Neuronal stem cell (in vitro differentiated cells): ENCODE measurements around the gene FGFBP3.

Experiments used
- DNase-seq: peaks from one replicate; pipeline ENCODE4 v3.0.0-alpha.2; 2013; ENCODE audit warnings: low spot score
- H2AFZ ChIP-seq: one replicate; pipeline ENCODE4 v1.6.1; 2013; ENCODE audit warnings: mild to moderate bottlenecking, low read length, inconsistent platforms
- H2AK5ac ChIP-seq: 2 replicates; pipeline ENCODE4 v1.6.1; 2013; ENCODE audit warnings: low read depth, mild to moderate bottlenecking, inconsistent platforms, low read length, moderate library complexity, mixed read lengths
- H2BK120ac ChIP-seq: 2 replicates; pipeline ENCODE4 v1.6.1; 2013; ENCODE audit warnings: low read depth, mild to moderate bottlenecking, inconsistent platforms, low read length, moderate library complexity, mixed read lengths
- H2BK12ac ChIP-seq: one replicate; pipeline ENCODE4 v1.6.1; 2013; ENCODE audit warnings: low read length, inconsistent platforms
- H2BK15ac ChIP-seq: 2 replicates; pipeline ENCODE4 v1.6.1; 2013; ENCODE audit warnings: mild to moderate bottlenecking, low read length, inconsistent platforms, mixed read lengths
- H2BK5ac ChIP-seq: one replicate; pipeline ENCODE4 v1.6.1; 2013; ENCODE audit warnings: inconsistent platforms, mild to moderate bottlenecking, low read length, moderate library complexity
- H3K14ac ChIP-seq: one replicate; pipeline ENCODE4 v1.6.1; 2013; ENCODE audit warnings: low read length, inconsistent platforms
- H3K18ac ChIP-seq: 2 replicates; pipeline ENCODE4 v1.6.1; 2013; ENCODE audit warnings: low read length, inconsistent platforms
- H3K23ac ChIP-seq: 2 replicates; pipeline ENCODE4 v1.6.1; 2013; ENCODE audit warnings: low read depth, mild to moderate bottlenecking, mixed read lengths, low read length, inconsistent platforms; ENCODE audit not compliant: poor library complexity
- H3K27ac ChIP-seq: replicated peaks from 3 replicates; pipeline ENCODE4 v1.5.1; 2013; ENCODE audit warnings: low read length, inconsistent platforms
- H3K27me3 ChIP-seq, 3 experiments: 2 replicates each; pipeline ENCODE4 v1.6.1; 2013; ENCODE audit warnings: low read length in 3 of 3, mild to moderate bottlenecking in 2 of 3, inconsistent platforms in 1 of 3, low read depth in 1 of 3, mixed read lengths in 1 of 3, moderate library complexity in 1 of 3; ENCODE audit not compliant: control insufficient read depth in 3 of 3, insufficient read depth in 3 of 3
- H3K36me3 ChIP-seq, 2 donors: replicated peaks in 1 of 2; 2 replicates each; pipeline ENCODE4 v1.6.1; 2013; ENCODE audit warnings: low read length in 2 of 2; ENCODE audit not compliant: control insufficient read depth in 2 of 2, insufficient read depth in 2 of 2
- H3K4ac ChIP-seq: 2 replicates; pipeline ENCODE4 v1.6.1; 2013; ENCODE audit warnings: inconsistent platforms, mild to moderate bottlenecking, low read length, moderate library complexity
- H3K4me1 ChIP-seq, 2 donors: 1 replicate in 1 of 2; 2 replicates in 1 of 2; pipeline ENCODE4 v1.6.1; 2013; ENCODE audit warnings: low read length in 2 of 2, low read depth in 1 of 2; ENCODE audit not compliant: control insufficient read depth in 2 of 2, insufficient read depth in 1 of 2
- H3K4me2 ChIP-seq: one replicate; pipeline ENCODE4 v1.6.1; 2013; ENCODE audit warnings: mild to moderate bottlenecking, low read length, inconsistent platforms; ENCODE audit not compliant: insufficient read depth, poor library complexity, severe bottlenecking
- H3K4me3 ChIP-seq, 2 donors: 2 replicates each; pipeline ENCODE4 v1.5.1; 2013; ENCODE audit warnings: low read length in 2 of 2, mild to moderate bottlenecking in 2 of 2, inconsistent platforms in 1 of 2, moderate library complexity in 1 of 2
- H3K79me1 ChIP-seq: one replicate; pipeline ENCODE4 v1.6.1; 2013; ENCODE audit warnings: low read depth, mild to moderate bottlenecking, inconsistent platforms, low read length, moderate library complexity
- H3K9ac ChIP-seq: one replicate; pipeline ENCODE4 v1.6.1; 2013; ENCODE audit warnings: mild to moderate bottlenecking, low read depth, low read length, inconsistent platforms; ENCODE audit not compliant: poor library complexity
- H3K9me3 ChIP-seq, 2 donors: replicated peaks in 1 of 2; 2 replicates each; pipeline versions ENCODE3 to v1.6.1; 2013; ENCODE audit warnings: low read length in 2 of 2, mild to moderate bottlenecking in 2 of 2, inconsistent platforms in 1 of 2, low read depth in 1 of 2, mixed read lengths in 1 of 2, moderate library complexity in 1 of 2; ENCODE audit not compliant: control insufficient read depth in 2 of 2, insufficient read depth in 1 of 2
- H4K8ac ChIP-seq: one replicate; pipeline ENCODE4 v1.6.1; 2013; ENCODE audit warnings: low read depth, mild to moderate bottlenecking, inconsistent platforms, low read length, moderate library complexity
- H4K91ac ChIP-seq: one replicate; pipeline ENCODE4 v1.6.1; 2013; ENCODE audit warnings: low read length, low read depth, mild to moderate bottlenecking, inconsistent platforms; ENCODE audit not compliant: poor library complexity
- WGBS, 2 donors: extraction: QIAGEN DNeasy Blood & Tissue Kit; methylation state at CpG; one replicate each; pipeline ENCODE4 v1.1.7; 2013; ENCODE audit warnings: missing lambda C conversion rate in 2 of 2, mixed read lengths in 1 of 2; ENCODE audit not compliant: insufficient read length in 2 of 2, insufficient replicate concordance in 1 of 2; ENCODE audit errors: extremely low coverage in 2 of 2; 5-methylcytosine and 5-hydroxymethylcytosine counted together

The FGFBP3 gene

GRCh38 chr10:91924212-91925021 is 15.1 kb upstream of the FGFBP3 start:
- no peak overlapping the region for H3K14ac ChIP-seq
- DNase-seq = no peak
- no CpG with 5 or more reads among the region's 21 CpGs for WGBS, 2 donors

GRCh38 chr10:91923371-91924211 is 14.3 kb upstream of the FGFBP3 start, which contains the start of gene BTAF1:
TSS of gene BTAF1 (plus strand) at chr10:91923770. CDS start at chr10:91924077, 307 bp downstream.
- Histone ChIP-seq H3K9me3 (peaks cover 0 to 9% of the 10 kb centered on the region in 2 donors), H3K79me1 (no peaks in the 10 kb centered on the region), H3K27ac (peak within 1 kb of the TSS; percentile 64), H3K4me3 (peak within 1 kb of the TSS; percentile 85 to 96), H2BK12ac (no peak within 1 kb of the TSS), H2AK5ac (no peak within 1 kb of the TSS), H3K14ac (no peak within 1 kb of the TSS), H3K27me3 (no peaks in the 10 kb centered on the region), H3K18ac (peak within 1 kb of the TSS; percentile 99), H2BK5ac (no peak within 1 kb of the TSS), H4K91ac (no peak within 1 kb of the TSS), H2BK120ac (peak within 1 kb of the TSS; percentile 83), H3K23ac (peak within 1 kb of the TSS; percentile 93), H3K4ac (no peak within 1 kb of the TSS), H3K9ac (peak within 1 kb of the TSS; percentile 99), H2BK15ac (peak within 1 kb of the TSS; percentile 83), H2AFZ (peak within 1 kb of the TSS; percentile 91), H3K36me3 (peaks cover 2 to 35% of the 10 kb centered on the region in 2 donors), H4K8ac (peak within 1 kb of the TSS; percentile 84), H3K4me1 (peaks cover 0 to 3% of the 10 kb centered on the region in 2 donors), H3K4me2 (peak within 1 kb of the TSS; percentile 64)
- peak; percentile 88 for DNase-seq
- no CpG with 5 or more reads among the region's 65 CpGs for WGBS, 2 donors

More at GRCh38 chr10:91924212-91925021, 15.1 kb upstream of the FGFBP3 start:
- Histone ChIP-seq H3K79me1 (no peaks in the 10 kb centered on the region), H3K4me3 (peak overlapping the region; percentile 85 to 96), H4K8ac (no peak overlapping the region), H3K4ac (no peak overlapping the region), H3K18ac (peak overlapping the region; percentile 99), H3K23ac (no peak overlapping the region), H3K27me3 (no peaks in the 10 kb centered on the region), H2BK5ac (no peak overlapping the region), H3K4me2 (peak overlapping the region; percentile 64), H3K27ac (peak overlapping the region; percentile 40), H3K9me3 (peaks cover 0 to 4% of the 10 kb centered on the region in 2 donors), H2BK15ac (no peak overlapping the region), H2BK120ac (peak overlapping the region; percentile 83), H4K91ac (no peak overlapping the region), H3K36me3 (peaks cover 2 to 43% of the 10 kb centered on the region in 2 donors), H3K9ac (peak overlapping the region; percentile 99), H2AFZ (peak overlapping the region; percentile 91), H2AK5ac (no peak overlapping the region), H3K4me1 (peaks cover 0 to 3% of the 10 kb centered on the region in 2 donors), H2BK12ac (no peak overlapping the region)

- no peak overlapping the region for H2BK15ac ChIP-seq
- no peak overlapping the region for H3K4me3 ChIP-seq
- H3K18ac ChIP-seq = no peak overlapping the region
- no peak overlapping the region for H3K9ac ChIP-seq
- H3K27ac ChIP-seq = no peak overlapping the region
- no peaks in the 10 kb centered on the region for H3K79me1 ChIP-seq
- no peaks in the 10 kb centered on the region for H3K36me3 ChIP-seq
- WGBS, 2 donors = no CpG with 5 or more reads among the region's 1 CpG
- H2BK12ac ChIP-seq = no peak overlapping the region
- H3K23ac ChIP-seq = no peak overlapping the region
- H3K4me2 ChIP-seq = no peak overlapping the region
- no peak for DNase-seq
- H2BK5ac ChIP-seq = no peak overlapping the region
- H3K9me3 ChIP-seq = peaks cover 0 to 9% of the 10 kb centered on the region in 2 donors
- no peak overlapping the region for H2AFZ ChIP-seq
- H4K91ac ChIP-seq = no peak overlapping the region
- H3K27me3 ChIP-seq = no peaks in the 10 kb centered on the region
- H2AK5ac ChIP-seq = no peak overlapping the region
- no peak overlapping the region for H4K8ac ChIP-seq
- no peak overlapping the region for H3K14ac ChIP-seq
- H3K4ac ChIP-seq = no peak overlapping the region
- H2BK120ac ChIP-seq = no peak overlapping the region
- peaks cover 0 to 3% of the 10 kb centered on the region in 2 donors for H3K4me1 ChIP-seq
These were observed 10.4 kb upstream of the FGFBP3 start for GRCh38 chr10:91919651-91920050.
